ENCODE measurements around the gene KCNAB1.

Gene KCNAB1

GRCh38 chr3:156489462-156489911, 369.1 kb downstream of the KCNAB1 start:
- Histone ChIP-seq H3K9me3 (ENCODE audit: insufficient read depth, low read depth, low read length) (no peaks in the 10 kb centered on the region), H3K27me3 (ENCODE audit: insufficient read depth, low read length, poor library complexity, severe bottlenecking) (no peaks in the 10 kb centered on the region), H2AFZ (ENCODE audit: low read length) (no peak overlapping the region), H4K20me1 (ENCODE audit: insufficient read depth, low read length, poor library complexity, severe bottlenecking) (no peaks in the 10 kb centered on the region), H3K4me3 (ENCODE audit: low read length, poor library complexity, severe bottlenecking) (no peak overlapping the region), H3K4me1 (ENCODE audit: insufficient read depth, low read length, poor library complexity, severe bottlenecking) (peaks cover 6% of the 10 kb centered on the region), H3F3A (ENCODE audit: low read depth) (no peaks in the 10 kb centered on the region), H3K9ac (ENCODE audit: low read depth, low read length, poor library complexity, severe bottlenecking) (no peak overlapping the region), H3K36me3 (ENCODE audit: insufficient read depth, low read length) (no peaks in the 10 kb centered on the region), H3K4me2 (ENCODE audit: low read depth, low read length, poor library complexity, severe bottlenecking) (no peak overlapping the region), H3K9me2 (replicated peaks; ENCODE audit: low read depth, low read length) (no peaks in the 10 kb centered on the region), H3K79me2 (ENCODE audit: insufficient read depth, low read length) (no peaks in the 10 kb centered on the region)
- TF ChIP-seq CTCF (conservative IDR thresholded peaks at IDR 0.05; ENCODE audit: low read length) (no peak), EZH2phosphoT487 (IDR thresholded peaks at IDR 0.05; ENCODE audit: borderline replicate concordance) (no peak)

- H3F3A ChIP-seq (ENCODE audit: low read depth): no peaks in the 10 kb centered on the region
- no peaks in the 10 kb centered on the region for H3K36me3 ChIP-seq (ENCODE audit: insufficient read depth, low read length)
- no peak overlapping the region for H2AFZ ChIP-seq (ENCODE audit: low read length)
- H4K20me1 ChIP-seq (ENCODE audit: insufficient read depth, low read length, poor library complexity, severe bottlenecking): no peaks in the 10 kb centered on the region
- no peaks in the 10 kb centered on the region for H3K27me3 ChIP-seq (ENCODE audit: insufficient read depth, low read length, poor library complexity, severe bottlenecking)
- H3K4me1 ChIP-seq (ENCODE audit: insufficient read depth, low read length, poor library complexity, severe bottlenecking): no peaks in the 10 kb centered on the region
- TF ChIP-seq CTCF (conservative IDR thresholded peaks at IDR 0.05; ENCODE audit: low read length) (no peak), EZH2phosphoT487 (IDR thresholded peaks at IDR 0.05; ENCODE audit: borderline replicate concordance) (no peak)
- no peak overlapping the region for H3K9ac ChIP-seq (ENCODE audit: low read depth, low read length, poor library complexity, severe bottlenecking)
- no peaks in the 10 kb centered on the region for H3K9me2 ChIP-seq (replicated peaks; ENCODE audit: low read depth, low read length)
- no peak overlapping the region for H3K4me2 ChIP-seq (ENCODE audit: low read depth, low read length, poor library complexity, severe bottlenecking)
- no peak overlapping the region for H3K4me3 ChIP-seq (ENCODE audit: low read length, poor library complexity, severe bottlenecking)
- H3K9me3 ChIP-seq (ENCODE audit: insufficient read depth, low read depth, low read length): no peaks in the 10 kb centered on the region; the same call in 1 of the 2 replicates
- H3K79me2 ChIP-seq (ENCODE audit: insufficient read depth, low read length): no peaks in the 10 kb centered on the region
These were observed 370.8 kb downstream of the KCNAB1 start for GRCh38 chr3:156491192-156491591.

- Histone ChIP-seq H3K4me3 (ENCODE audit: low read length, poor library complexity, severe bottlenecking) (no peak overlapping the region), H2AFZ (ENCODE audit: low read length) (no peak overlapping the region), H3K4me2 (ENCODE audit: low read depth, low read length, poor library complexity, severe bottlenecking) (no peak overlapping the region), H3K9me3 (ENCODE audit: insufficient read depth, low read depth, low read length) (no peaks in the 10 kb centered on the region; the same call in 1 of the 2 replicates), H3K9me2 (replicated peaks; ENCODE audit: low read depth, low read length) (no peaks in the 10 kb centered on the region), H3K4me1 (ENCODE audit: insufficient read depth, low read length, poor library complexity, severe bottlenecking) (no peaks in the 10 kb centered on the region), H4K20me1 (ENCODE audit: insufficient read depth, low read length, poor library complexity, severe bottlenecking) (no peaks in the 10 kb centered on the region), H3K27me3 (ENCODE audit: insufficient read depth, low read length, poor library complexity, severe bottlenecking) (no peaks in the 10 kb centered on the region), H3K36me3 (ENCODE audit: insufficient read depth, low read length) (no peaks in the 10 kb centered on the region), H3K79me2 (ENCODE audit: insufficient read depth, low read length) (no peaks in the 10 kb centered on the region), H3F3A (ENCODE audit: low read depth) (no peaks in the 10 kb centered on the region), H3K9ac (ENCODE audit: low read depth, low read length, poor library complexity, severe bottlenecking) (no peak overlapping the region)
- TF ChIP-seq CTCF (conservative IDR thresholded peaks at IDR 0.05; ENCODE audit: low read length): no peak
- TF ChIP-seq EZH2phosphoT487 (IDR thresholded peaks at IDR 0.05; ENCODE audit: borderline replicate concordance): no peak
These were observed 372.5 kb downstream of the KCNAB1 start for GRCh38 chr3:156492801-156493261.

Data from Loucy (cell line).